Esophagus squamous epithelium (tissue), 5 donors: Measurements from ENCODE around the gene COL18A1. TPM values are rescaled to one million over a fixed set of nuclear protein-coding genes. Genes with fewer than 3 reads are reported as not detected.
A peak's percentile ranks its signal among the peaks of the same experiment; 100 is the strongest.

ENCODE experiments used
- DNase-seq: peaks from one replicate; lab custom pipeline; 2025; lab: John Stamatoyannopoulos, UW
- H3K27ac ChIP-seq, 4 donors: fragments of 200-600 bp; sonication (generic); one replicate each; pipeline ENCODE4 v1.5.1; 2016 to 2019; ENCODE audit warnings: mild to moderate bottlenecking in 1 of 4
- H3K27me3 ChIP-seq, 4 donors: fragments of 200-600 bp; sonication (generic); 1 replicate in 3 of 4; 2 replicates in 1 of 4; pipeline versions ENCODE4 v1.5.1 to v1.6.0; 2017 to 2021; ENCODE audit warnings: antibody characterized with exemption in 1 of 4
- H3K36me3 ChIP-seq, 3 donors: fragments of 200-600 bp; sonication (generic); one replicate each; pipeline ENCODE4 v1.5.1; 2016 to 2019
- H3K4me1 ChIP-seq, 3 donors: fragments of 200-600 bp; sonication (generic); one replicate each; pipeline ENCODE4 v1.5.1; 2017 to 2019
- H3K4me3 ChIP-seq, 4 donors: fragments of 200-600 bp; sonication (generic); 1 replicate in 3 of 4; 2 replicates in 1 of 4; pipeline ENCODE4 v1.5.1; 2016 to 2019; ENCODE audit warnings: mild to moderate bottlenecking in 2 of 4, moderate library complexity in 1 of 4
- H3K9me3 ChIP-seq, 3 donors: fragments of 200-600 bp; sonication (generic); one replicate each; pipeline ENCODE4 v1.5.1; 2016 to 2019
- CTCF ChIP-seq, 6 experiments: fragments of 450-650 bp in 4 of 6; fragments of 200-600 bp in 2 of 6; sonication (generic) in 2 of 6; IDR thresholded peaks; one replicate each; pipeline ENCODE4 v1.5.1; 2016 to 2019; ENCODE audit warnings: antibody characterized with exemption in 6 of 6, mild to moderate bottlenecking in 4 of 6, moderate library complexity in 4 of 6
- POLR2A ChIP-seq, 4 donors: fragments of 450-650 bp; IDR thresholded peaks; one replicate each; pipeline ENCODE4 v1.6.1; 2017; ENCODE audit warnings: antibody characterized with exemption in 4 of 4, mild to moderate bottlenecking in 4 of 4, moderate library complexity in 3 of 4
- WGBS, 2 donors: methylation state at CpG; one replicate each; pipeline ENCODE4 v1.1.5; 2018; 5-methylcytosine and 5-hydroxymethylcytosine counted together
- intact Hi-C: fragments of 100-400 bp; cut with DNase I; formaldehyde crosslinking; loops from one replicate; pipeline ENCODE4 v1.15.0; 2022
- total RNA-seq, 4 donors: library from RNA; depleted of rRNA; stranded (reverse); fragments of >200 nt; gene quantifications; one replicate each; pipeline ENCODE4 v1.1.0, GENCODE V29; 2016
- donor health status: DM: yes; HTN: yes; CAD: no.

Gene COL18A1
- total RNA-seq, 4 donors from 2014 or later: 38.9 to 69.0 (median 52.5) TPM

GRCh38 chr21:45423968-45424853 is 19.2 kb downstream of the COL18A1 start:
- peaks cover 0 to 6% (median 0%) of the 10 kb centered on the region in 4 donors for H3K27me3 ChIP-seq
- no peak overlapping the region for H3K4me3 ChIP-seq
- H3K36me3 ChIP-seq: no peaks in the 10 kb centered on the region
- intact Hi-C loops: no loop called here
- H3K4me1 ChIP-seq: peaks cover 24 to 46% (median 32%) of the 10 kb centered on the region in 3 donors
- no peaks in the 10 kb centered on the region for H3K9me3 ChIP-seq
- TF ChIP-seq CTCF (IDR thresholded peaks at IDR 0.05): no peak
- no peak for TF ChIP-seq POLR2A (IDR thresholded peaks at IDR 0.05)
- no peak for DNase-seq
- WGBS, 2 donors: 87 to 91% methylated on average over 9 to 20 of the region's 32 CpGs
- H3K27ac ChIP-seq: no peak overlapping the region

- peaks cover 18 to 38% (median 29%) of the 10 kb centered on the region in 3 donors for H3K4me1 ChIP-seq
- no peaks in the 10 kb centered on the region for H3K9me3 ChIP-seq
- no peak for TF ChIP-seq CTCF (IDR thresholded peaks at IDR 0.05)
- no peak for TF ChIP-seq POLR2A (IDR thresholded peaks at IDR 0.05)
- WGBS, 2 donors: 87 to 90% methylated on average over 16 to 26 of the region's 37 CpGs
- intact Hi-C loops: no loop called here
- no peak overlapping the region for H3K4me3 ChIP-seq
- no peaks in the 10 kb centered on the region for H3K36me3 ChIP-seq
- H3K27ac ChIP-seq: no peak overlapping the region
- H3K27me3 ChIP-seq: peaks cover 0 to 4% (median 0%) of the 10 kb centered on the region in 4 donors
- no peak for DNase-seq
These were observed 20.2 kb downstream of the COL18A1 start for GRCh38 chr21:45424854-45425795.

GRCh38 chr21:45427331-45428271 is 22.6 kb downstream of the COL18A1 start:
- peaks cover 4 to 37% (median 23%) of the 10 kb centered on the region in 3 donors for H3K4me1 ChIP-seq
- no peaks in the 10 kb centered on the region for H3K27me3 ChIP-seq
- TF ChIP-seq CTCF (IDR thresholded peaks at IDR 0.05): no peak
- TF ChIP-seq POLR2A (IDR thresholded peaks at IDR 0.05): no peak
- peak overlapping the region in 3 of 4 donors; percentile 71 to 82 (median 73) for H3K27ac ChIP-seq
- H3K4me3 ChIP-seq: no peak overlapping the region
- H3K9me3 ChIP-seq: no peaks in the 10 kb centered on the region
- no peak for DNase-seq
- WGBS, 2 donors: 30 to 55% methylated on average over 5 to 8 of the region's 45 CpGs
- intact Hi-C loops: no loop called here
- H3K36me3 ChIP-seq: no peaks in the 10 kb centered on the region

GRCh38 chr21:45428534-45428933 is 23.6 kb downstream of the COL18A1 start:
- no peak for DNase-seq
- intact Hi-C loops: no loop called here
- no peaks in the 10 kb centered on the region for H3K36me3 ChIP-seq
- no peaks in the 10 kb centered on the region for H3K9me3 ChIP-seq
- WGBS, 2 donors: 85 to 93% methylated on average over 17 of the region's 18 CpGs
- TF ChIP-seq CTCF (IDR thresholded peaks at IDR 0.05) (no peak), POLR2A (IDR thresholded peaks at IDR 0.05) (no peak)
- peaks cover 4 to 46% (median 25%) of the 10 kb centered on the region in 3 donors for H3K4me1 ChIP-seq
- H3K27me3 ChIP-seq: no peaks in the 10 kb centered on the region
- H3K4me3 ChIP-seq: no peak overlapping the region
- peak overlapping the region in 1 of 4 donors; percentile 65 for H3K27ac ChIP-seq
